Naive thymus-derived CD4-positive, alpha-beta T cell (primary cell): Measurements from ENCODE around the gene NR6A1. TPM values are rescaled to one million over a fixed set of nuclear protein-coding genes. Genes with fewer than 3 reads are reported as not detected.

Experiments
- ATAC-seq: fragments of 150-1000 bp; cut with Tn5 transposase; 2 replicates; pipeline ENCODE4 v1.10.0; 2021; ENCODE audit warnings: mild to moderate bottlenecking, moderate library complexity
- CTCF ChIA-PET: fragments of 350-600 bp; sonication (Branson Sonifier 250); formaldehyde crosslinking; loops from one replicate; lab custom pipeline; 2021; ENCODE audit warnings: antibody characterized with exemption; lab: Charles Lee
- POLR2A ChIA-PET: fragments of 350-600 bp; sonication (Branson Sonifier 250); formaldehyde crosslinking; loops from one replicate; lab custom pipeline; 2021; ENCODE audit warnings: antibody characterized with exemption, inconsistent platforms; lab: Charles Lee
- DNase-seq, 9 donors: peaks; one replicate each; pipeline versions ENCODE4 v3.0.0 to v3.0.0-alpha.2; 2020 to 2022; ENCODE audit warnings: mixed read lengths in 1 of 9
- H3K27ac ChIP-seq: one replicate; pipeline ENCODE4 v1.7.0; 2013; ENCODE audit warnings: mild to moderate bottlenecking, low read depth, low read length, moderate library complexity
- H3K27me3 ChIP-seq, 2 donors: one replicate each; pipeline ENCODE4 v1.7.0; 2013; ENCODE audit warnings: low read length in 2 of 2, mild to moderate bottlenecking in 2 of 2, moderate library complexity in 2 of 2; ENCODE audit not compliant: control insufficient read depth in 2 of 2, insufficient read depth in 2 of 2
- H3K36me3 ChIP-seq, 3 experiments: 1 replicate in 2 of 3; 2 replicates in 1 of 3; pipeline ENCODE4 v1.7.0; 2013; ENCODE audit warnings: low read length in 3 of 3, mild to moderate bottlenecking in 3 of 3, moderate library complexity in 1 of 3; ENCODE audit not compliant: insufficient read depth in 3 of 3, control insufficient read depth in 2 of 3
- H3K4me1 ChIP-seq, 2 donors: one replicate each; pipeline ENCODE4 v1.7.0; 2013; ENCODE audit warnings: low read length in 2 of 2, mild to moderate bottlenecking in 2 of 2, moderate library complexity in 1 of 2; ENCODE audit not compliant: control insufficient read depth in 2 of 2, insufficient read depth in 2 of 2
- H3K4me3 ChIP-seq: 2 replicates; pipeline ENCODE4 v1.7.0; 2013; ENCODE audit warnings: mild to moderate bottlenecking, low read length
- H3K9me3 ChIP-seq, 3 experiments: 1 replicate in 2 of 3; 2 replicates in 1 of 3; pipeline ENCODE4 v1.7.0; 2013; ENCODE audit warnings: low read length in 3 of 3; ENCODE audit not compliant: control insufficient read depth in 2 of 3
- H3K27ac Mint-ChIP-seq, 9 donors: one replicate each; pipeline ENCODE4 v1.8.0; 2020 to 2022; ENCODE audit warnings: mixed read lengths in 9 of 9, mild to moderate bottlenecking in 8 of 9, moderate library complexity in 5 of 9, inconsistent platforms in 2 of 9
- H3K27me3 Mint-ChIP-seq, 5 donors: one replicate each; pipeline ENCODE4 v1.8.0; 2021 to 2022; ENCODE audit warnings: mixed read lengths in 5 of 5, mild to moderate bottlenecking in 1 of 5
- H3K36me3 Mint-ChIP-seq, 5 donors: one replicate each; pipeline ENCODE4 v1.8.0; 2020 to 2022; ENCODE audit warnings: mixed read lengths in 5 of 5, mild to moderate bottlenecking in 3 of 5, inconsistent platforms in 1 of 5
- H3K4me1 Mint-ChIP-seq, 7 donors: one replicate each; pipeline ENCODE4 v1.8.0; 2020 to 2022; ENCODE audit warnings: mixed read lengths in 7 of 7, mild to moderate bottlenecking in 3 of 7, inconsistent platforms in 1 of 7
- H3K4me3 Mint-ChIP-seq, 10 donors: one replicate each; pipeline ENCODE4 v1.8.0; 2020 to 2022; ENCODE audit warnings: mild to moderate bottlenecking in 10 of 10, mixed read lengths in 10 of 10, moderate library complexity in 6 of 10, inconsistent platforms in 2 of 10
- H3K9me3 Mint-ChIP-seq, 11 donors: one replicate each; pipeline ENCODE4 v1.8.0; 2020 to 2022; ENCODE audit warnings: mixed read lengths in 11 of 11, mild to moderate bottlenecking in 4 of 11, inconsistent platforms in 1 of 11, moderate library complexity in 1 of 11
- intact Hi-C, 2 donors: fragments of 100-400 bp; cut with micrococcal nuclease; formaldehyde crosslinking; loops; one replicate each; pipeline ENCODE4 v1.15.1; 2023
- polyA plus RNA-seq, 2 donors: library from polyadenylated mRNA; unstranded; fragments of 300-500 nt; fragmentation: Illumina TruSeq; gene quantifications; one replicate each; pipeline ENCODE4 v1.2.3, GENCODE V29; 2021
- total RNA-seq, 6 experiments: library from RNA in 5 of 6; stranded (reverse) in 5 of 6; gene quantifications; 1 replicate in 5 of 6; 2 replicates in 1 of 6; pipeline ENCODE4 v1.2.3 and lab custom pipeline; 2021 to 2026

The NR6A1 gene
- total and polyA plus RNA-seq, 7 experiments from 2014 or later = 0.21 to 0.78 (median 0.51) TPM; not detected in 4

DNA sequence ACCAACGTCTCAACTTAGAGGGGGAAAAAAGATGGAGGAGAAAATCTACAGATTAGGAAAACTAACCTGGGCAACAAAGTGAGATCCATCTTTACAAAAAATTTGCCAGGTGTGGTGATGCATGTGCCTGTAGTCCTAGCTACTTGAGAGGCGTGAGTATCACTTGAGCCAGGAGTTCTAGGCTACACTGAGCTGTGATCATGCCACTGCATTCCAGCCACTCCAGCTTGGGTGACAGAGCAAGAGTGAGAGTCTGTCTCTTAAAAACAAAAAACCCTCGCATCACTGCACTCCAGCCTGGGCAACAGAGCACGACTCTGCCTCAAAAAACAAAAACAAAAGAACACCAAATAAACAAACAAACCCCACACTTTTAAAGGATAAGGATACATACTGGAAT, 165.9 kb downstream of the NR6A1 start:
- intact Hi-C loops = no loop called here
- DNase-seq = no peak
- no peak overlapping the region for H3K27ac Mint-ChIP-seq
- peaks cover 0 to 4% (median 0%) of the 10 kb centered on the region in 5 donors for H3K36me3 Mint-ChIP-seq
- H3K36me3 ChIP-seq = no peaks in the 10 kb centered on the region
- no peak for ATAC-seq
- CTCF ChIA-PET = interaction anchor here (0.7 kb wide), 1 partner anchor 123 kb away, joined by 3 read pairs; no protein-coding TSS in a partner anchor
- POLR2A ChIA-PET = no interaction called here
- no peak overlapping the region for H3K27ac ChIP-seq
- no peaks in the 10 kb centered on the region for H3K4me1 ChIP-seq
- no peaks in the 10 kb centered on the region for H3K4me1 Mint-ChIP-seq
- no peak overlapping the region for H3K4me3 Mint-ChIP-seq
- H3K9me3 Mint-ChIP-seq = peaks cover 0 to 3% (median 0%) of the 10 kb centered on the region in 11 donors
- no peaks in the 10 kb centered on the region for H3K9me3 ChIP-seq
- H3K27me3 ChIP-seq = no peaks in the 10 kb centered on the region
- H3K4me3 ChIP-seq = no peak overlapping the region
- peaks cover 0 to 18% (median 12%) of the 10 kb centered on the region in 5 donors for H3K27me3 Mint-ChIP-seq

DNA sequence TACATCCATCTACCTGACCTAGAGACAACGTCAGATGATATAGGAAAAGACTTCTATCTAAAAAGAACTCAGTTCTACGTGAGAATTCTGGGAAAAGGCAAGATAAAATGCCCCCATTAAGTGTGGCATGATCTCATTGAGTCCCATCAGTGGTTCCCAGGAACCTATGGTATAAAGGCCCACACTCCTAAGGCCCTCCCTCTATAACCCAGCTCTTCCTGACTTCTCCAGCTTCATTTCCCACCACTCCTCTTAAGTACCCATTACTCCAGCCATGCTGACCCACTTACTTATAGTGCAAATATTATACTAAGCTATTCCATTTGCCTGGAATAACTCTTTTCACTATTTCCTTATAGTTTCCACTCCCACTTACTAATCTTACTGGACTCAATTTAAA, 168.5 kb downstream of the NR6A1 start:
- Mint-ChIP-seq H3K4me3 (no peak overlapping the region), H3K27me3 (peaks cover 3 to 25% (median 12%) of the 10 kb centered on the region in 5 donors), H3K9me3 (peaks cover 0 to 3% (median 0%) of the 10 kb centered on the region in 11 donors), H3K4me1 (no peaks in the 10 kb centered on the region), H3K27ac (no peak overlapping the region), H3K36me3 (peaks cover 0 to 4% (median 0%) of the 10 kb centered on the region in 5 donors)
- ChIA-PET CTCF (interaction anchor here (0.6 kb wide), 1 partner anchor 13 kb away, joined by 3 read pairs; no protein-coding TSS in a partner anchor), POLR2A (no interaction called here)
- Histone ChIP-seq H3K4me1 (no peaks in the 10 kb centered on the region), H3K4me3 (no peak overlapping the region), H3K36me3 (no peaks in the 10 kb centered on the region), H3K27ac (no peak overlapping the region), H3K9me3 (no peaks in the 10 kb centered on the region), H3K27me3 (no peaks in the 10 kb centered on the region)
- intact Hi-C loops = no loop called here
- DNase-seq = no peak
- ATAC-seq = no peak

DNA sequence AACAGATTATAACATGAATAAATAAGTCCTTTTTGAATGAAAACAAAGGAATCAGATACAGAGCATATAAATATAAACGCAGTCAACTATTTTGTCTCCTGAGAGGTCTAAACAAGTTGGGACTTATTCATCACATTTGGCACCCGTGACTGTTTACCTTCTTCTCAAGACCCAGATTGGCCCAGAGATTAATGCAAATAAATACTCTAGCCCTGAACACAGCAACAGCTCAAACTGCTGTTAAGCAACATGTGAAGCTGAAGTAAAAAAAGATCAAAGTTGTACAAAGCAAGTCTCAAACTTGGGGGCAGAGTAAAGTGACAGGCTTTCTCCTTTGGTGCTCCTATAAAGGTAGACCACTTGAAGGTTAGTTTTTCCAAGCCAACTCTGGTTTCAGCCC, 168.9 kb downstream of the NR6A1 start:
- Mint-ChIP-seq H3K4me1 (no peaks in the 10 kb centered on the region), H3K4me3 (no peak overlapping the region), H3K27me3 (peaks cover 6 to 29% (median 16%) of the 10 kb centered on the region in 5 donors), H3K27ac (no peak overlapping the region), H3K36me3 (peaks cover 0 to 4% (median 0%) of the 10 kb centered on the region in 5 donors), H3K9me3 (peaks cover 0 to 3% (median 0%) of the 10 kb centered on the region in 11 donors)
- no peaks in the 10 kb centered on the region for H3K36me3 ChIP-seq
- no peak overlapping the region for H3K27ac ChIP-seq
- ChIA-PET CTCF (interaction anchor here (0.6 kb wide), 1 partner anchor 1468 kb away, joined by 3 read pairs; no protein-coding TSS in a partner anchor), POLR2A (no interaction called here)
- ATAC-seq (no peak), DNase-seq (no peak)
- no peaks in the 10 kb centered on the region for H3K4me1 ChIP-seq
- no peaks in the 10 kb centered on the region for H3K9me3 ChIP-seq
- H3K4me3 ChIP-seq = no peak overlapping the region
- no peaks in the 10 kb centered on the region for H3K27me3 ChIP-seq
- intact Hi-C loops = no loop called here

DNA sequence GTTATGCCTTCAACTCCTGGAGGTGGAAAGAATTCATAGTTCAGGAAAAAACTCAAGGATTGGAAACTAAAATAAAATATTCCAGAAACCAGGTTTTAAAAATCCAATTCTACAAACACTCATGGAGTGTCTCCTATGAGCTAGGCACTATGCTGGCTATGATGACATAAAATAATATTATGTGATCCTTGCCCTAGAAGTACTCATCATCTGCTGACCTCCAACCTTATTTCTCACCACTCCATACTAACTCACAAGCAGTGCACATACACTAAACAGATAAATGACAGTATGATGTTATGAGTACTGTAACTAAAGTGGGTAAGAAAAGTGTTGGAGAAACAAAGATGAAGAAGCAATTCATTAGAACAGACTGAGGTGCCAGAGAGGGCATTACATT, 170.7 kb downstream of the NR6A1 start:
- H3K27ac Mint-ChIP-seq = no peak overlapping the region
- Histone ChIP-seq H3K9me3 (no peaks in the 10 kb centered on the region), H3K4me1 (no peaks in the 10 kb centered on the region), H3K4me3 (no peak overlapping the region), H3K27me3 (no peaks in the 10 kb centered on the region), H3K36me3 (no peaks in the 10 kb centered on the region), H3K27ac (no peak overlapping the region)
- intact Hi-C loops = no loop called here
- POLR2A ChIA-PET = no interaction called here
- CTCF ChIA-PET = no interaction called here
- DNase-seq (no peak), ATAC-seq (no peak)
- no peak overlapping the region for H3K4me3 Mint-ChIP-seq
- H3K4me1 Mint-ChIP-seq = no peaks in the 10 kb centered on the region
- peaks cover 0 to 4% (median 0%) of the 10 kb centered on the region in 5 donors for H3K36me3 Mint-ChIP-seq
- peaks cover 0 to 3% (median 0%) of the 10 kb centered on the region in 11 donors for H3K9me3 Mint-ChIP-seq
- H3K27me3 Mint-ChIP-seq = peaks cover 10 to 40% (median 26%) of the 10 kb centered on the region in 5 donors

DNA sequence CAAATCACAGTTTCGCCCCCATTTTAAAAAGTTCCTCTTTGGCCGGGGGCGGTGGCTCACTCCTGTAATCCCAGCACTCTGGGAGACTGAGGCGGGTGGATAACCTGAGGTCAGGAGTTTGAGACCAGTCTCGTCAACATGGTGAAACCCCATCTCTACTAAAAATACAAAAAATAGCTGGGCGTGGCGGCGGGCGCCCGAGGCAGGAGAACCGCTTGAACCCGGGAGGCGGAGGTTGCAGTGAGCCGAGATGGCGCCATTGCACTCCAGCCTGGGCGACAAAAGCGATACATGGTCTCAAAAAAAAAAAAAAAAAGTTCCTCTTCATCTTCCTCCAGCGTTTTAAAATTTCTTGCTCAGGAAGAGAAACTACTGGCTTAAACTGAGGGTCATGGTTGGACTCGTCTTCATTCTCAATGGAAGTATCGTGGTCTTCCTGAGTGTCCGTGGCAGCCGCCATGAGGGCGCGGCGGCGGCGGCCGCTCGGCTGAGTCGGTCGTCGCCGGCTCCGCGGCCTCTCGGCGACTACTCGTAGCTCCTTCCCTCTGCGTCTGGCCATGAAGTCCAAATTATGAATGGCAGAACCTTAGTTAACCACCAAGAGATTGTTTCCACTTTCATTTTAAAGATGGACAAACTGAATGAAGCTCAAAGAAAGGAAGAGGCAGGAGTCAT, 171.9 kb downstream of the NR6A1 start:
- CTCF ChIA-PET = no interaction called here

DNA sequence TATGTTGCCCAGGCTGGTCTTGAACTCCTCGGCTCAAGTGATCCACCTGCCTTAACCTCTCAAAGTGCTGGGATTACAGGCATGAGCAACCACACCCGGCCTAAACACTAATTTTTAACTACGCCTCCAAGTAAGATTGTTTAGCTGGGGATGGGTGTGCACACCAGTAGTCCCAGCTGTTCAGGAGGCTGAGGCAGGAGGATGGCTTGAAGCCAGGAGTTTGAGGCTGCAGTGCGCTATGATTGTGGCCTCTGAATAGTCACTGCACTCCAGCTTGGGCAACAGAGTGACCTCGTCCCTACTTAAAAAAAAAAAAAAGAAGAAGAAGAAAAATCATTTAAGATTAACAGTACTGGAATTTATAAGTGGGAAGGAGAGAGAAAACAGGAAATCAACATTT, 173.1 kb downstream of the NR6A1 start:
- CTCF ChIA-PET = no interaction called here
- Histone ChIP-seq H3K9me3 (no peaks in the 10 kb centered on the region), H3K4me3 (no peak overlapping the region), H3K27me3 (no peaks in the 10 kb centered on the region), H3K27ac (no peak overlapping the region), H3K36me3 (no peaks in the 10 kb centered on the region), H3K4me1 (no peaks in the 10 kb centered on the region)
- Mint-ChIP-seq H3K4me3 (no peak overlapping the region), H3K27ac (no peak overlapping the region), H3K27me3 (peaks cover 18 to 41% (median 30%) of the 10 kb centered on the region in 5 donors), H3K9me3 (peaks cover 0 to 3% (median 0%) of the 10 kb centered on the region in 11 donors), H3K4me1 (no peaks in the 10 kb centered on the region), H3K36me3 (peaks cover 0 to 4% (median 0%) of the 10 kb centered on the region in 5 donors)
- DNase-seq (no peak), ATAC-seq (no peak)
- intact Hi-C loops = no loop called here
- POLR2A ChIA-PET = no interaction called here

More for the DNA sequence above, 171.9 kb downstream of the NR6A1 start:
- Histone ChIP-seq H3K27ac (no peak overlapping the region), H3K4me1 (no peaks in the 10 kb centered on the region), H3K4me3 (no peak overlapping the region), H3K36me3 (no peaks in the 10 kb centered on the region), H3K9me3 (no peaks in the 10 kb centered on the region), H3K27me3 (no peaks in the 10 kb centered on the region)
- no peaks in the 10 kb centered on the region for H3K4me1 Mint-ChIP-seq
- peaks cover 0 to 3% (median 0%) of the 10 kb centered on the region in 11 donors for H3K9me3 Mint-ChIP-seq
- POLR2A ChIA-PET = no interaction called here
- no peak overlapping the region for H3K27ac Mint-ChIP-seq
- H3K36me3 Mint-ChIP-seq = peaks cover 0 to 4% (median 0%) of the 10 kb centered on the region in 5 donors
- H3K27me3 Mint-ChIP-seq = peaks cover 14 to 48% (median 26%) of the 10 kb centered on the region in 5 donors
- no peak for ATAC-seq
- no peak overlapping the region for H3K4me3 Mint-ChIP-seq
- DNase-seq = no peak
- intact Hi-C loops = no loop called here
